Common myeloid progenitor, CD34-positive (primary cell): ENCODE data around the gene ABCG1.
"Not testable (repeated sequence)": the region's sequence is repeated elsewhere in the genome, so short reads cannot be mapped to it uniquely, and the experiment has no call there.

Experiments
- CTCF ChIA-PET: fragments of 350-600 bp; sonication (Branson Sonifier 250); formaldehyde crosslinking; loops from one replicate; lab custom pipeline; 2021; ENCODE audit warnings: antibody characterized with exemption; lab: Charles Lee
- POLR2A ChIA-PET: fragments of 350-600 bp; sonication (Branson Sonifier 250); formaldehyde crosslinking; loops from one replicate; lab custom pipeline; 2021; ENCODE audit warnings: antibody characterized with exemption; lab: Charles Lee
- DNase-seq, 3 donors: peaks; one replicate each; pipeline versions ENCODE4 v3.0.0 to v3.0.0-alpha.2; 2013
- H3K27ac ChIP-seq, 2 experiments: 1 replicate in 1 of 2; 2 replicates in 1 of 2; pipeline ENCODE4 v1.7.0; 2013; ENCODE audit warnings: inconsistent platforms in 2 of 2, low read length in 2 of 2, mild to moderate bottlenecking in 2 of 2, low read depth in 1 of 2, moderate library complexity in 1 of 2; ENCODE audit not compliant: severe bottlenecking in 2 of 2, insufficient read depth in 1 of 2, poor library complexity in 1 of 2
- H3K27me3 ChIP-seq, 5 experiments: replicated peaks in 2 of 5; 1 replicate in 3 of 5; 2 replicates in 2 of 5; pipeline versions ENCODE4 v1.6.1 to v1.7.0; 2013; ENCODE audit warnings: low read length in 4 of 5, mild to moderate bottlenecking in 2 of 5, moderate library complexity in 2 of 5, inconsistent platforms in 1 of 5; ENCODE audit not compliant: insufficient read depth in 5 of 5, control insufficient read depth in 4 of 5
- H3K36me3 ChIP-seq, 4 experiments: 1 replicate in 2 of 4; 2 replicates in 2 of 4; pipeline versions ENCODE4 v1.6.1 to v1.7.0; 2013; ENCODE audit warnings: low read length in 3 of 4, control low read depth in 1 of 4, mild to moderate bottlenecking in 1 of 4; ENCODE audit not compliant: control insufficient read depth in 4 of 4, insufficient read depth in 4 of 4
- H3K4me1 ChIP-seq, 4 experiments: 1 replicate in 3 of 4; 2 replicates in 1 of 4; pipeline versions ENCODE4 v1.6.1 to v1.7.1; 2013; ENCODE audit warnings: low read length in 3 of 4, mild to moderate bottlenecking in 3 of 4, control low read depth in 1 of 4, inconsistent platforms in 1 of 4, moderate library complexity in 1 of 4; ENCODE audit not compliant: control insufficient read depth in 4 of 4, insufficient read depth in 4 of 4; ENCODE audit errors: control extremely low read depth in 1 of 4
- H3K4me3 ChIP-seq, 7 experiments: 1 replicate in 4 of 7; 2 replicates in 3 of 7; pipeline versions ENCODE4 v1.5.1 to v1.7.0; 2013; ENCODE audit warnings: mild to moderate bottlenecking in 7 of 7, low read length in 6 of 7, moderate library complexity in 6 of 7, inconsistent platforms in 2 of 7, low read depth in 2 of 7, control low read depth in 1 of 7; ENCODE audit not compliant: insufficient read depth in 4 of 7, control insufficient read depth in 1 of 7; ENCODE audit errors: extremely low read depth in 1 of 7
- H3K9me3 ChIP-seq, 5 experiments: 1 replicate in 4 of 5; 2 replicates in 1 of 5; pipeline versions ENCODE4 v1.6.1 to v1.7.1; 2013; ENCODE audit warnings: low read length in 4 of 5, mild to moderate bottlenecking in 2 of 5, inconsistent platforms in 1 of 5, low read depth in 1 of 5, moderate library complexity in 1 of 5; ENCODE audit not compliant: control insufficient read depth in 4 of 5, insufficient read depth in 2 of 5; ENCODE audit errors: control extremely low read depth in 1 of 5
- WGBS: methylation state at CpG from one replicate; pipeline ENCODE4 v1.1.5; 2013; ENCODE audit not compliant: insufficient coverage; 5-methylcytosine and 5-hydroxymethylcytosine counted together

Gene ABCG1

GRCh38 chr21:42176859-42177258 is 42.1 kb upstream of the ABCG1 start:
- H3K9me3 ChIP-seq = no peaks in the 10 kb centered on the region
- 100% methylated on average over 1 of the region's 3 CpGs for WGBS
- peaks cover 0 to 3% (median 0%) of the 10 kb centered on the region in 4 experiments for H3K4me1 ChIP-seq
- H3K4me3 ChIP-seq = no peak overlapping the region
- DNase-seq = no peak
- CTCF ChIA-PET = interaction anchor here (0.6 to 1.6 kb wide), 4 partner anchors 11 to 204 kb away, joined by 3 to 6 read pairs (median 4); no protein-coding TSS in a partner anchor
- no peaks in the 10 kb centered on the region for H3K27me3 ChIP-seq
- POLR2A ChIA-PET = interaction anchor here (0.7 kb wide), 1 partner anchor 8 kb away, joined by 4 read pairs; no protein-coding TSS in a partner anchor
- no peaks in the 10 kb centered on the region for H3K36me3 ChIP-seq
- no peak overlapping the region for H3K27ac ChIP-seq

- peaks cover 0 to 4% (median 1%) of the 10 kb centered on the region in 4 experiments for H3K4me1 ChIP-seq
- no peak for DNase-seq
- 90% methylated on average over 1 of the region's 3 CpGs for WGBS
- ChIA-PET CTCF (no interaction called here), POLR2A (no interaction called here)
- no peaks in the 10 kb centered on the region for H3K36me3 ChIP-seq
- H3K27ac ChIP-seq = no peak overlapping the region
- peaks cover 0 to 4% (median 0%) of the 10 kb centered on the region in 5 experiments for H3K9me3 ChIP-seq
- no peaks in the 10 kb centered on the region for H3K27me3 ChIP-seq
- H3K4me3 ChIP-seq = no peak overlapping the region
Observed at GRCh38 chr21:42179316-42179715, 39.6 kb upstream of the ABCG1 start.

- POLR2A ChIA-PET, H3K27ac ChIP-seq, H3K27me3 ChIP-seq, H3K36me3 ChIP-seq, H3K9me3 ChIP-seq, H3K4me3 ChIP-seq, H3K4me1 ChIP-seq, DNase-seq, CTCF ChIA-PET: not testable (repeated sequence)
- no CpG with 5 or more reads among the region's 3 CpGs for whole genome bisulfite sequencing
Observed at GRCh38 chr21:42180001-42180400, 38.9 kb upstream of the ABCG1 start.

DNA sequence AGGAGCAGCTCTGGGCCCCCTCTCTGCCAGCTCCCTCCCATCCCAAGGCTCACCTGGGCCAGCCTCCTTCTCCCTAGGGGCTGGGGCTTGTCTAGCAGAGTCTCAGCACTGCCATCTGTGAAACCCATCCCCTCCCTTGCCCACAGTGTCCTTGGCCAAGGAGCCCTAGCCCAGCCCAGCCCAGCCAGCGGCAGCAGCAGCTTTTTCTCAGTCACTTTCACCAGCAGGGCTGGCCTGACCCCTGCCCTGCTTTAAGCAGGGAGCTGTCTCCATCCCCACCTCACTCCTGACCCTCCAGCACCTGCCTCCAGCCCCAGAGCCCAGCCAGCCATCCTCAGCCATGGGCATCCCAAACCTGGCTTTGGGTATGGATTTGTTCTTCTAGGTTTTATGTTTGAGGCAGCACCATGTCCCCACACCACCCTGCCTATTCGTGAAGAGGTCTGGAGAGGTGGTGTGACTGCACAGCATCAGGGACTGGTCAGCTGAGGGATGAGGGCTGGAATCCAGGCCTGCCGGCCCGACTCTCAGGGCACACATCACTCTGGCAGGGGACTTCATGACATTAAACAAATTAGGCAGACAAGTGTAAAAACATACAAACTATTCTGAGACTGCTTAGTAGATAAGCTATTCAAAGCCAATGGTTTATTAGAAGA is 36.1 kb upstream of the ABCG1 start:
- no peaks in the 10 kb centered on the region for H3K27me3 ChIP-seq
- peaks cover 3 to 26% (median 14%) of the 10 kb centered on the region in 4 experiments for H3K4me1 ChIP-seq
- 94% methylated on average over 2 of the region's 4 CpGs for WGBS
- DNase-seq = no peak
- H3K4me3 ChIP-seq = no peak overlapping the region
- peaks cover 0 to 4% (median 2%) of the 10 kb centered on the region in 5 experiments for H3K9me3 ChIP-seq
- no peak overlapping the region for H3K27ac ChIP-seq
- ChIA-PET POLR2A (no interaction called here), CTCF (interaction anchor here (1.2 to 1.4 kb wide), 3 partner anchors 9 to 19 kb away, joined by 3 to 6 read pairs (median 4); no protein-coding TSS in a partner anchor)
- H3K36me3 ChIP-seq = no peaks in the 10 kb centered on the region

DNA sequence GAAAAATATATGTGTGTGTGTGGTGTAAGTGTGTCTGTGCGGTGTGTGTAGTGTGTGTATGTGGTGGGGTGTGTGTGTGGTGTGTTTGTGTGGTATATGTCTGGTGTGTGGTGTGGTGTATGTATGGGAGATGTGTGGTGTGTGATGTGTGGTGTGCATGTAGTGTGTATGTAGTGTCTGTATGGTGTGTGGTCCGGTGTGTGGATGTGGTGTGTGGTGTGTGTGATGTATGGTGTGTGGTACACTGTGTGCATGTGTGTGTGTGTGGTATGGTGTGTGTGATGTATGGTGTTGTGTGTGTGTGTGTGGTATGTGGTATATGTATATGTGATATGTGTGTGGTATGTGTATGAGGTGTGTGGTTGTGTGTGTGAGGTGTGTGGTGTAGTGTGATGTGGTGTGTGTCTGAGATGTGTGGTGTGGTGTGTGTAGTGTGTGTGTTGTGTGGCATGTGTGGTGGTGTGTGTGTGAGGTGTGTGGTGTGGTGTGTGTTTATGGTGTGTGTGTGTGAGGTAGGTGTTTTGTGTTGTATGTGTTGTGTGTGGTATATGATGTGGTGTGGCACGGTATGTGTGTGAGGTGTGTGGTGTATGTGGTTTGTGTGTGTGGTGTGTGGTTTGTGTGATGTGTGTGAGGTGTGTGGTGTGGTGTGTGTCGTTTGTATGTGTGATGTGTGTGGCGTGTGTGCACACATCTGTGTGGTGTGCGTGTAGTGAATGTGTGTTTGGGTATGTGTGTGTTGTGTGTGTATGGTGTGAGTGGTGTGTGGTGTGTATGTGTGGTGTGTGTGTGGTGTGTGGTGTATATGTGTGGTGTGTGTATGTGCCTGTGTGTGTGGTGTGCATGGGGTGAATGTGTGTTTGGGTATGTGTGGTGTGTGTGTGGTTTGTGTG is 35.3 kb upstream of the ABCG1 start:
- Histone ChIP-seq H3K4me1 (peaks cover 8 to 33% (median 21%) of the 10 kb centered on the region in 4 experiments), H3K27me3 (no peaks in the 10 kb centered on the region), H3K27ac (no peak overlapping the region), H3K4me3 (no peak overlapping the region), H3K9me3 (peaks cover 0 to 4% (median 2%) of the 10 kb centered on the region in 5 experiments), H3K36me3 (no peaks in the 10 kb centered on the region)
- DNase-seq = no peak
- POLR2A ChIA-PET = no interaction called here
- WGBS = 100% methylated on average over 4 of the region's 6 CpGs
- CTCF ChIA-PET = interaction anchor here (1.2 to 1.3 kb wide), 2 partner anchors 10 to 19 kb away, joined by 3 to 4 read pairs; no protein-coding TSS in a partner anchor

DNA sequence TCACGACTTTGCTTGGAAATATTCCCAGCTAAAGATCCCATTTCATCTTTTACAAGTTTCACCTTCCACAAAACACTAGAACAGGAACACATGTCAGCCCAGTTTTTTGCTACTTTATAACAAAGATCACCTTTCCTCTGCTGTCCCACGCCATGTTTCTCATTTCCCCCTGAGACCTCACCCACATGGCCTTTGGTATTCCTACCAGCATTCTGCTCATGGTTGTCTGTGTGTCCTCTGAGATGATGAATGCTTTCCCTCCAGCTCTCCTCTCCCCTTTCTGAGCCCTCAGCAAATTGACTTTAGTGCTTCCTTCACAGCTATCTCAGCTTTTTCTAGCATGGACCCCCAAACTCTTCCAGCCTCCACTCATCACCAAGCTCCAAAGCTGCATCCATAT is 32.3 kb upstream of the ABCG1 start:
- DNase-seq = no peak
- H3K27ac ChIP-seq = no peak overlapping the region
- ChIA-PET POLR2A (no interaction called here), CTCF (interaction anchor here (0.9 to 1.5 kb wide), 6 partner anchors 9 to 99 kb away, joined by 3 to 6 read pairs (median 3); no protein-coding TSS in a partner anchor)
- no peaks in the 10 kb centered on the region for H3K27me3 ChIP-seq
- peaks cover 21 to 63% (median 43%) of the 10 kb centered on the region in 4 experiments for H3K4me1 ChIP-seq
- H3K4me3 ChIP-seq = no peak overlapping the region
- H3K36me3 ChIP-seq = no peaks in the 10 kb centered on the region
- WGBS = 90% methylated on average over 2 of the region's 2 CpGs
- H3K9me3 ChIP-seq = peaks cover 0 to 4% (median 2%) of the 10 kb centered on the region in 5 experiments
